Stimulated activated CD4-positive, alpha-beta T cell treated with anti-CD3 and anti-CD28 coated beads, TNF-alpha, amount 100 ng/mL, for 1 hour (primary cell): Measurements from ENCODE around the gene IFNW1.
"Not testable (repeated sequence)": the region's sequence is repeated elsewhere in the genome, so short reads cannot be mapped to it uniquely, and the experiment has no call there.

ENCODE experiments used
- DNase-seq, 3 donors: peaks; one replicate each; pipeline ENCODE4 v3.0.0-alpha.2; 2020; ENCODE audit warnings: low read depth in 3 of 3, low spot score in 1 of 3

Gene IFNW1

GRCh38 chr9:21141427-21141882, at the start of gene IFNW1:
Gene IFNW1, minus strand, starts transcription at chr9:21141832. Its CDS starts 262 bp downstream, at chr9:21141570.
- DNase-seq: no peak

GRCh38 chr9:21187487-21187886, 45.9 kb upstream of the IFNW1 start, which contains the start of gene IFNA4:
Gene IFNA4, minus strand, starts transcription at chr9:21187587. Its CDS starts 56 bp downstream, at chr9:21187531.
- DNase-seq: not testable (repeated sequence)

GRCh38 chr9:21182810-21183736, 41.4 kb upstream of the IFNW1 start:
- not testable (repeated sequence) for DNase-seq

GRCh38 chr9:21174671-21175070, 33.0 kb upstream of the IFNW1 start:
- DNase-seq: no peak

- no peak for DNase-seq
Observed at GRCh38 chr9:21172156-21172555, 30.5 kb upstream of the IFNW1 start.

- DNase-seq: no peak
Observed at GRCh38 chr9:21171351-21171750, 29.7 kb upstream of the IFNW1 start.

- not testable (repeated sequence) for DNase-seq
Observed at GRCh38 chr9:21166560-21166959, 24.9 kb upstream of the IFNW1 start, which contains the start of gene IFNA21. Gene IFNA21, minus strand, starts transcription at chr9:21166660. Its CDS starts 48 bp downstream, at chr9:21166612.

- no peak for DNase-seq
Observed at GRCh38 chr9:21165516-21165915, 23.9 kb upstream of the IFNW1 start.

GRCh38 chr9:21160178-21160577, 18.5 kb upstream of the IFNW1 start:
- no peak for DNase-seq

- no peak for DNase-seq
Observed at GRCh38 chr9:21155501-21155900, 13.9 kb upstream of the IFNW1 start.

- DNase-seq: no peak
Observed at GRCh38 chr9:21154018-21154608, 12.5 kb upstream of the IFNW1 start.

GRCh38 chr9:21153336-21154017, 11.8 kb upstream of the IFNW1 start:
- no peak for DNase-seq

- no peak for DNase-seq
Observed at GRCh38 chr9:21144603-21145002, 3.0 kb upstream of the IFNW1 start.

GRCh38 chr9:21137020-21137419, 4.6 kb downstream of the IFNW1 start:
- DNase-seq: no peak

GRCh38 chr9:21135736-21136135, 5.9 kb downstream of the IFNW1 start:
- DNase-seq: no peak

- DNase-seq: not testable (repeated sequence)
Observed at GRCh38 chr9:21128186-21128585, 13.4 kb downstream of the IFNW1 start.

GRCh38 chr9:21121595-21122251, 19.9 kb downstream of the IFNW1 start:
- DNase-seq: no peak

- DNase-seq: no peak
Observed at GRCh38 chr9:21121079-21121478, 20.6 kb downstream of the IFNW1 start.

- no peak for DNase-seq
Observed at GRCh38 chr9:21119093-21119770, 22.4 kb downstream of the IFNW1 start.

- DNase-seq: no peak
Observed at GRCh38 chr9:21114311-21114710, 27.3 kb downstream of the IFNW1 start.
